GM12801 (cell line): ENCODE results near the gene BORCS6.

Experiments
- CTCF ChIP-seq: IDR thresholded peaks from one replicate; pipeline ENCODE4 v1.5.1; 2011; ENCODE audit warnings: control low read depth; ENCODE audit not compliant: insufficient read length; ENCODE audit errors: extremely low read depth

The BORCS6 gene

GRCh38 chr17:8159032-8159400 lies 31.0 kb downstream of the BORCS6 start:
- TF ChIP-seq CTCF = no peak

- TF ChIP-seq CTCF = peak; percentile 5
Observed at GRCh38 chr17:8158267-8159031, 31.5 kb downstream of the BORCS6 start.

- TF ChIP-seq CTCF = no peak
Observed at GRCh38 chr17:8156246-8156992, 33.6 kb downstream of the BORCS6 start.

- no peak for TF ChIP-seq CTCF
Observed at GRCh38 chr17:8155996-8156245, 34.1 kb downstream of the BORCS6 start.

- TF ChIP-seq CTCF = no peak
Observed at GRCh38 chr17:8155231-8155995, 34.6 kb downstream of the BORCS6 start.

- no peak for TF ChIP-seq CTCF
Observed at GRCh38 chr17:8154608-8155155, 35.3 kb downstream of the BORCS6 start.

GRCh38 chr17:8153957-8154607 lies 35.9 kb downstream of the BORCS6 start:
- TF ChIP-seq CTCF = no peak
